Stimulated activated CD4-positive, alpha-beta T cell treated with anti-CD3 and anti-CD28 coated beads, Interleukin-1b, Interleukin-23, amount 100 ng/mL, for 1 hour (primary cell): Measurements from ENCODE around the gene ZNG1A.
"Not testable (repeated sequence)": the region's sequence is repeated elsewhere in the genome, so short reads cannot be mapped to it uniquely, and the experiment has no call there.

Experiments
- DNase-seq, 2 donors: peaks; one replicate each; pipeline ENCODE4 v3.0.0-alpha.2; 2020; ENCODE audit warnings: low read depth in 2 of 2

ZNG1A gene

GRCh38 chr9:98775-99174 lies 80.1 kb downstream of the ZNG1A start:
- not testable (repeated sequence) for DNase-seq

GRCh38 chr9:94992-95391 lies 83.9 kb downstream of the ZNG1A start:
- DNase-seq: not testable (repeated sequence)

- DNase-seq: not testable (repeated sequence)
Observed at GRCh38 chr9:94323-94722, 84.5 kb downstream of the ZNG1A start.

GRCh38 chr9:93909-94308 lies 84.9 kb downstream of the ZNG1A start:
- not testable (repeated sequence) for DNase-seq

- not testable (repeated sequence) for DNase-seq
Observed at GRCh38 chr9:90851-91250, 88.0 kb downstream of the ZNG1A start.

- not testable (repeated sequence) for DNase-seq
Observed at GRCh38 chr9:88396-89037, 90.3 kb downstream of the ZNG1A start.

- not testable (repeated sequence) for DNase-seq
Observed at GRCh38 chr9:87860-88259, 91.0 kb downstream of the ZNG1A start.

GRCh38 chr9:87105-87504 lies 91.8 kb downstream of the ZNG1A start:
- not testable (repeated sequence) for DNase-seq

GRCh38 chr9:86697-87096 lies 92.2 kb downstream of the ZNG1A start:
- DNase-seq: not testable (repeated sequence)

- not testable (repeated sequence) for DNase-seq
Observed at GRCh38 chr9:82932-83689, 95.7 kb downstream of the ZNG1A start.

GRCh38 chr9:78333-78732 lies 100.5 kb downstream of the ZNG1A start:
- not testable (repeated sequence) for DNase-seq

GRCh38 chr9:76389-76788 lies 102.5 kb downstream of the ZNG1A start:
- not testable (repeated sequence) for DNase-seq

- not testable (repeated sequence) for DNase-seq
Observed at GRCh38 chr9:73900-74525, 104.8 kb downstream of the ZNG1A start.

GRCh38 chr9:73076-73899 lies 105.6 kb downstream of the ZNG1A start:
- DNase-seq: not testable (repeated sequence)
